Thyroid gland (tissue), 4 donors: ENCODE results near the gene C4orf51.

ENCODE experiments used
- CTCF ChIP-seq, 6 experiments: fragments of 200-600 bp in 3 of 6; fragments of 450-650 bp in 3 of 6; sonication (generic) in 3 of 6; IDR thresholded peaks; one replicate each; pipeline ENCODE4 v1.5.1; 2016 to 2019; ENCODE audit warnings: antibody characterized with exemption in 6 of 6, mild to moderate bottlenecking in 2 of 6, inconsistent platforms in 1 of 6, moderate library complexity in 1 of 6
- POLR2A ChIP-seq, 2 donors: fragments of 450-650 bp; IDR thresholded peaks; one replicate each; pipeline ENCODE4 v1.6.1; 2017; ENCODE audit warnings: antibody characterized with exemption in 2 of 2, mild to moderate bottlenecking in 2 of 2, moderate library complexity in 1 of 2

GRCh38 chr4:145679991-145680455, at the start of gene C4orf51:
- TF ChIP-seq CTCF (IDR thresholded peaks at IDR 0.05) = no peak
- TF ChIP-seq POLR2A (IDR thresholded peaks at IDR 0.05) = peak in 1 of 2 donors; percentile 5
